AG10803 (cell line): ENCODE results near the gene SLAMF8.
A peak's percentile ranks its signal among the peaks of the same experiment; 100 is the strongest.

Source experiments
- DNase-seq: peaks from one replicate; pipeline ENCODE4 v3.0.0; 2010; ENCODE audit warnings: low read depth
- H3K4me3 ChIP-seq: 2 replicates; pipeline ENCODE4 v1.5.1; 2011; ENCODE audit warnings: mild to moderate bottlenecking, low read length, control low read depth
- TF ChIP-seq, protein P1 (sequence below): conservative IDR thresholded peaks from 2 replicates; pipeline ENCODE4 v1.5.1; 2011; ENCODE audit warnings: mild to moderate bottlenecking, low read length, control low read depth, inconsistent platforms

Gene SLAMF8

DNA sequence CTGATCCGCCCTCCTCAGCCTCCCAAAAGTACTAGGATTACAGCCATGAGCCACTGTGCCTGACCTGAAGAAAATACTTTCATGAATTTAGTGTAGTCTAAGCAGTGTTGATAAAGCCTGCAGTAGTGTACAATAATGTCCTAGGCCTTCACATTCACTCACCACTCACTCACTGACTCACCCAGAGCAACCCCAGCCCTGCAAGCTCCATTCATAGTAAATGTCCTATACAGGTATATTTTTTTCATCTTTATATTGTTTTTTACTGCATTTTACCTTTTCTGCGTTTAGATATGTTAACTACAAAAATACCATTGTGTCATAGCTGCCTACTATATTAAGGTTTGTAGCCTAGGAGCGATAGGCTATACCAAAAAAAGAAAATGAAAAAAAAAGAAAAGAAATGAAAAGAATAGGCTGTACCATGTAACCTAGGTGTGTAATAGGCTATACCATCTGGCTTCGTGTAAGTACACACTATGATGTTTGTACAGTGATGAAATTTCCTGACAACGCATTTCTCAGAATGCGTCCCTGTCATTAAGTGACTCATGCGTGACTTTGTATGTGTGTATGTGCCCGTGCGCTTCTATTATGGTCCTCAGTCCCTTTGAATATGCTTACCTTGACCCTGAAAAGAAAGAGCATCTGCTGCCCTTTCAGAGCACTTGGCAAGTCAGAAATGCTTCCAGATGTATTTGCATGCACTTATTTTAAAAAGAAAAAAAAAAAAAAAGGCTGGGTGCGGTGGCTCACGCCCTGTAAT is 9.2 kb upstream of the SLAMF8 start:
- no peak for DNase-seq
- no peak overlapping the region for H3K4me3 ChIP-seq
- TF ChIP-seq, protein P1, sequence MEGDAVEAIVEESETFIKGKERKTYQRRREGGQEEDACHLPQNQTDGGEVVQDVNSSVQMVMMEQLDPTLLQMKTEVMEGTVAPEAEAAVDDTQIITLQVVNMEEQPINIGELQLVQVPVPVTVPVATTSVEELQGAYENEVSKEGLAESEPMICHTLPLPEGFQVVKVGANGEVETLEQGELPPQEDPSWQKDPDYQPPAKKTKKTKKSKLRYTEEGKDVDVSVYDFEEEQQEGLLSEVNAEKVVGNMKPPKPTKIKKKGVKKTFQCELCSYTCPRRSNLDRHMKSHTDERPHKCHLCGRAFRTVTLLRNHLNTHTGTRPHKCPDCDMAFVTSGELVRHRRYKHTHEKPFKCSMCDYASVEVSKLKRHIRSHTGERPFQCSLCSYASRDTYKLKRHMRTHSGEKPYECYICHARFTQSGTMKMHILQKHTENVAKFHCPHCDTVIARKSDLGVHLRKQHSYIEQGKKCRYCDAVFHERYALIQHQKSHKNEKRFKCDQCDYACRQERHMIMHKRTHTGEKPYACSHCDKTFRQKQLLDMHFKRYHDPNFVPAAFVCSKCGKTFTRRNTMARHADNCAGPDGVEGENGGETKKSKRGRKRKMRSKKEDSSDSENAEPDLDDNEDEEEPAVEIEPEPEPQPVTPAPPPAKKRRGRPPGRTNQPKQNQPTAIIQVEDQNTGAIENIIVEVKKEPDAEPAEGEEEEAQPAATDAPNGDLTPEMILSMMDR, result no peak

DNA sequence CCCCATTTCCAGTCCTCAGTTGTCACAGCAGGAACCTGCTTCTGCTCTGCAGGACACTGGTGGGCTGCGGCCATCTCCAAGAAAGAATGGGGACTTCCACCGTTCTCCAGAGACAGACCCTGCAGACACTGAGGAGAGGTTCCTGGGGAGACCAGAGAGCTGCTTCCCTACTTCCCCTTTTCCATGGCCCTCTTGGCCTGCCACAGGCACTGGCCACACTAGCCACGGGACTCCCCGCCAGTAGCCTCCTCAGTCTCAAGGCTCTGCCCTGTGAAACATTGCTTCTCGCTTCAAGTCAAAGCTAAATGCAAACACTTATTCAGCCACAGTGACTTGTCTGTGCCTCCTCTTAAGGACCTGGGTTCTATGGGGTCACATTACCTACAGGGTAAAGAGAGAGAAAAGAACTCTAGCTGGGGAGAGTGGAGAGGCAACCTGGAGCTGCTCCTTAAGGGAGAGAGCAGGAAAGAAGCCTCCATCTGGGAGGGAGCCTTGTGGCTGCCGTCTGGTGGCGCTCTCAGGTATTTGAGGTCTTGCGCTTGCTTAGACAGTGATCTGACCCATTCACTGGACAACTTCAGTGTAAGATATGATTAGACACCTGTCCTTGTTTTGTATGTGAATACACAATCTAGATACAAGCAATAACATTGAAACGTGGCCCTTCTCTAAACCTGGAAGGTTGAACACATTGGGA is 5.4 kb upstream of the SLAMF8 start:
- H3K4me3 ChIP-seq, result no peak overlapping the region
- peak; percentile 52 for DNase-seq
- TF ChIP-seq, protein P1, result peak; percentile 72

DNA sequence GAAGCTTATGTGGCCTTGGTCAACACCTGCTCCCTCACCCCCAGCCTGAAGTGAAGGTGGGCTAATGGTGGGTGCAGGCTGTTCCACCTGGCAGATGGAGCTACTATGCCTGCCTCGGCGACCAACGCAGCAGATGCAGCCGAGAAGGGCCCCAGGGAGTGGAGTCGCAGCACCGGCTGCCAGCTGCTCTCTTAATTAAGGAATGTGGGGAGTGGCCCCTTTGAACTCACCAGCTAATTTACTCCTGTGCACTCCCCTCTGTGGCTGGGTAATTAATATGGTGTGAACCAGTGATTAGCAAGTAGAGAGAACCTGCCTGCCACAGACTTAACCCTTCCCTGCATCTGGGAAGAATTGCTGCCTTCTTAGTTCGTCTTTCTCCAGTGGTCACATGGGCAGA is 3.3 kb upstream of the SLAMF8 start:
- no peak for DNase-seq
- TF ChIP-seq, protein P1, result no peak
- H3K4me3 ChIP-seq, result no peak overlapping the region

DNA sequence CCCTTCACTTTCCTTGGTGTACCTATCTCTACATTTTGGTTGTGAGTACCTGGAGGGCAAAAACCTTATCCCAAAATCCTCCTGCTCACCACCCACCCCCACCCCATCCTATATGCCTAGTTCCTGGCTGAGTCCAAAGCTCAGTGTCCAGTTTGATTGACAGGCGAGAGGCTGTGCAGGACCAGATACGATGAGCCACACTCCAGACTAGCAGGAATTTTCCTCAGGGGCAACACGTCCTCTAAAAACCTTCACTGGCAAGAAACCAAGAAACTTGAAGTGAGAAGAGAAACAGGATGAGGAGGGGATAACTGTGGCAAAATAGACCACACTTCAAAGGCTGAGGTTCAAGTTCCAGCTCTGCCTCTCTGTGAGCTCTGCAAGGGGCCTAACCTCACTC is 1.1 kb upstream of the SLAMF8 start:
- DNase-seq, result no peak
- H3K4me3 ChIP-seq, result no peak overlapping the region
- TF ChIP-seq, protein P1, result no peak

DNA sequence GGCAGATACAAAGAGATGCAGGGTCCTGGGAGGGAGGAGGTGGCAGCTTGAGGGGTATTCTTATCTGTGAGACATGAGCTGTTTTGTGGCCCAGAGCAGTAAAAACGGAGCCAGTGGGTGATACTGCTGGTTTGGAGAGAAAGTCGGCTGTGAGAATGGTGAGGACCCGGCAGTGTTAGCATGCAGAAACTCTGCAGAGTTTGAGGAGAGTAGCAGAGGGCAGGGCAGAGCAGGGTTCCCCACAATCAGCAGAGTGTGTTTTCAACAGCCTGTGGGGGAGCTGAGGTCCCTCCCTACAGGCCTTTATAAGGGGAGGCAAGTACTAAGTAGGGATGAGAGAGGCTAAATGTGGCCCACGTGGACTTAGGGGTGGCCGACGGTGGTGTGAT is 423 bp downstream of the SLAMF8 start:
- H3K4me3 ChIP-seq, result no peak overlapping the region
- DNase-seq, result no peak
- TF ChIP-seq, protein P1, result no peak

DNA sequence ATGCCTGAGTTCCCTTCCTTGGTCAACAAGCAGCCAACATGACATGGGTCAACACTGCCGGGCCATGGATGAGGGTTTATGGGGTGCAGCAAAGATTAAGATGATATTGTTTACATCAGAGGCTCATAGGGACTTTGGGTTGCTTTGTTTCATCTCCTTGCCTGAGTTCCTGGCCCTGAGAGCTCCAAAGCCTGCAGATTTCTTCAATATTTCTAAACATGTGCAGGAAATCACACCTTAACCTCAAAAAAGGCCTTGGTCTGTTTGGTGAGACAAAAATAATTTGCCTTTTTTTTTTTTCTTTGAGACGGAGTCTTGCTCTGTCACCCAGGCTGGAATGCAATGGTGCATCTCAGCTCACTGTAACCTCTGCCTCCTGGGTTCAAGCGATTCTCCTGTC is 876 bp downstream of the SLAMF8 start:
- TF ChIP-seq, protein P1, result no peak
- DNase-seq, result no peak

DNA sequence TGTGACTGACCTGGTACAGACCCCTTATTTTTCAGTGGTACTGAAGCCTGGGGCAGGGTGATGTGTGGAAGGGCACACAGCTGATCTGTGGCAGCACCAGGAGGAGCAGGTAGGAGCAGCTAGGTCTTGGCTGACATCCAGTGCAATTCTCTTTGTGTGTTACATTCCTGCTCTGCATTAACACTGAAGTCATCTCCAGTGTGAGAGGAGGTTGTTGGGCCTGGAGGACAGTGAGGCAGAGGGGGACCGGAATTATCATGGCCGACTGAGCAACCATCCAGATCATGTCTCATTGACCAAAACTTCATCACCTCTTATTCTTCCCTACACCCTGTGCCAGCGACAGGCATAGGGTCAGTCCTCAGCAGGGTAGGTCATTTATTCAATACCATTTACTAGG is 1.5 kb downstream of the SLAMF8 start:
- TF ChIP-seq, protein P1, result no peak
- H3K4me3 ChIP-seq, result no peak overlapping the region
- no peak for DNase-seq

More for the DNA sequence above, 876 bp downstream of the SLAMF8 start:
- no peak overlapping the region for H3K4me3 ChIP-seq
